Left ventricle myocardium inferior (tissue), 1 donor: ENCODE results near the gene SEPTIN12. TPM values are rescaled to one million over a fixed set of nuclear protein-coding genes. Genes with fewer than 3 reads are reported as not detected.

Experiments
- DNase-seq: peaks from one replicate; pipeline ENCODE4 v3.0.0-alpha.2; 2020
- H3K27ac ChIP-seq: fragments of 200-600 bp; replicated peaks from 2 replicates; pipeline ENCODE4 v1.8.0; 2021
- H3K27me3 ChIP-seq: fragments of 200-600 bp; 2 replicates; pipeline ENCODE4 v1.8.0; 2021; ENCODE audit warnings: low read depth
- H3K36me3 ChIP-seq: fragments of 200-600 bp; 2 replicates; pipeline ENCODE4 v1.8.0; 2021
- H3K4me1 ChIP-seq: fragments of 200-600 bp; 2 replicates; pipeline ENCODE4 v1.8.0; 2021
- H3K4me3 ChIP-seq: fragments of 200-600 bp; 2 replicates; pipeline ENCODE4 v1.8.0; 2021; ENCODE audit warnings: mild to moderate bottlenecking, moderate library complexity
- H3K9me3 ChIP-seq: fragments of 200-600 bp; replicated peaks from 2 replicates; pipeline ENCODE4 v1.8.0; 2021
- CTCF ChIP-seq: fragments of 200-600 bp; IDR thresholded peaks from 2 replicates; pipeline ENCODE4 v1.8.0; 2021; ENCODE audit warnings: antibody characterized with exemption, mild to moderate bottlenecking, borderline replicate concordance
- intact Hi-C: fragments of 100-400 bp; cut with micrococcal nuclease; formaldehyde crosslinking; loops from one replicate; pipeline ENCODE4 v1.11.0; 2022
- total RNA-seq: library from RNA; stranded (reverse); fragmentation: NEBNext Ultra II Directional; extraction: Animal tissue kit (Norgen Biotek cat#: 25700); gene quantifications from one replicate; pipeline ENCODE4 v1.2.1, GENCODE V29; 2021
- donor health status: DM: no; HTN: yes; CAD: no; lungs with severe emphysema.

The SEPTIN12 gene
- total RNA-seq, 1 donor from 2014 or later = not detected

GRCh38 chr16:4802659-4803287 lies 14.6 kb upstream of the SEPTIN12 start:
- Histone ChIP-seq H3K27ac (peak overlapping the region; percentile 95), H3K9me3 (no peaks in the 10 kb centered on the region), H3K4me1 (peaks cover 60% of the 10 kb centered on the region), H3K36me3 (peaks cover 52% of the 10 kb centered on the region), H3K4me3 (peak overlapping the region; percentile 98), H3K27me3 (no peaks in the 10 kb centered on the region)
- peak; percentile 94 for DNase-seq
- intact Hi-C loops = no loop called here
- TF ChIP-seq CTCF = peak; percentile 54

GRCh38 chr16:4801962-4802658 lies 14.0 kb upstream of the SEPTIN12 start, which contains the start of gene ROGDI:
TSS of gene ROGDI (minus strand) at chr16:4802633. CDS start at chr16:4802571, 62 bp downstream.
- peaks cover 60% of the 10 kb centered on the region for H3K4me1 ChIP-seq
- intact Hi-C loops = no loop called here
- peaks cover 52% of the 10 kb centered on the region for H3K36me3 ChIP-seq

GRCh38 chr16:4801051-4801961 lies 13.2 kb upstream of the SEPTIN12 start:
- DNase-seq = no peak

More at GRCh38 chr16:4801962-4802658, 14.0 kb upstream of the SEPTIN12 start, which contains the start of gene ROGDI:
- H3K27me3 ChIP-seq = no peaks in the 10 kb centered on the region
- no peaks in the 10 kb centered on the region for H3K9me3 ChIP-seq
- peak within 1 kb of the TSS; percentile 95 for H3K27ac ChIP-seq
- TF ChIP-seq CTCF = no peak
- peak; percentile 83 for DNase-seq
- peak within 1 kb of the TSS; percentile 98 for H3K4me3 ChIP-seq

GRCh38 chr16:4800290-4801041 lies 12.3 kb upstream of the SEPTIN12 start:
- H3K27ac ChIP-seq = peak overlapping the region; percentile 95
- intact Hi-C loops = no loop called here
- peak; percentile 65 for DNase-seq
- H3K27me3 ChIP-seq = no peaks in the 10 kb centered on the region
- H3K4me3 ChIP-seq = peak overlapping the region; percentile 98
- peaks cover 46% of the 10 kb centered on the region for H3K36me3 ChIP-seq
- peaks cover 54% of the 10 kb centered on the region for H3K4me1 ChIP-seq
- TF ChIP-seq CTCF = no peak
- H3K9me3 ChIP-seq = no peaks in the 10 kb centered on the region

More at GRCh38 chr16:4801051-4801961, 13.2 kb upstream of the SEPTIN12 start:
- Histone ChIP-seq H3K4me3 (peak overlapping the region; percentile 98), H3K36me3 (peaks cover 52% of the 10 kb centered on the region), H3K4me1 (peaks cover 60% of the 10 kb centered on the region), H3K9me3 (no peaks in the 10 kb centered on the region), H3K27ac (peak overlapping the region; percentile 95), H3K27me3 (no peaks in the 10 kb centered on the region)
- intact Hi-C loops = no loop called here
- no peak for TF ChIP-seq CTCF
